ENCODE data around the gene CCDC110.

DNA sequence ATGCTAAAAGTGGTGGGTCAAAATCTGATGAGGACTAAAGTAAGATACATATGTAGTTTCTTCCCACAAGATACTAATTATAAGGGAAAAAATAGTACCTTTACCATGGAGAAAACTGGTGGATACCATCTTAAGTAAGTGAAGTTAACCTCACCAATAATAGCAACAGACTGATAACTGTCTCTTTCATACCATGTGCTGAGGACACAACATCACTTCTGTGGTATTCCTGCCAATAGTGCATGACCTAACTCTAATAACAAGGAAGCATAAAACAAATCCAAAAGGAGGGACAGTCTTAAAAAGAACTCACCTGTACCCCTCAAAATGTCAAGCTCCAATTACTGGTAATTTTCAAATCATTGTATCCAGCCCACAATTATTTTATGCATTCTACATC lies 54.6 kb downstream of the CCDC110 start:
- TF ChIP-seq, protein P1, sequence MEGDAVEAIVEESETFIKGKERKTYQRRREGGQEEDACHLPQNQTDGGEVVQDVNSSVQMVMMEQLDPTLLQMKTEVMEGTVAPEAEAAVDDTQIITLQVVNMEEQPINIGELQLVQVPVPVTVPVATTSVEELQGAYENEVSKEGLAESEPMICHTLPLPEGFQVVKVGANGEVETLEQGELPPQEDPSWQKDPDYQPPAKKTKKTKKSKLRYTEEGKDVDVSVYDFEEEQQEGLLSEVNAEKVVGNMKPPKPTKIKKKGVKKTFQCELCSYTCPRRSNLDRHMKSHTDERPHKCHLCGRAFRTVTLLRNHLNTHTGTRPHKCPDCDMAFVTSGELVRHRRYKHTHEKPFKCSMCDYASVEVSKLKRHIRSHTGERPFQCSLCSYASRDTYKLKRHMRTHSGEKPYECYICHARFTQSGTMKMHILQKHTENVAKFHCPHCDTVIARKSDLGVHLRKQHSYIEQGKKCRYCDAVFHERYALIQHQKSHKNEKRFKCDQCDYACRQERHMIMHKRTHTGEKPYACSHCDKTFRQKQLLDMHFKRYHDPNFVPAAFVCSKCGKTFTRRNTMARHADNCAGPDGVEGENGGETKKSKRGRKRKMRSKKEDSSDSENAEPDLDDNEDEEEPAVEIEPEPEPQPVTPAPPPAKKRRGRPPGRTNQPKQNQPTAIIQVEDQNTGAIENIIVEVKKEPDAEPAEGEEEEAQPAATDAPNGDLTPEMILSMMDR (IDR thresholded peaks at IDR 0.05): no peak
- no peak for TF ChIP-seq POLR2A (IDR thresholded peaks at IDR 0.05)
